GM18499 (cell line): ENCODE results near the gene AFDN.

Source experiments
- ATAC-seq: cut with Tn5 transposase; IDR thresholded peaks from one replicate; pipeline ENCODE4 v1.9.1; 2021; ENCODE audit warnings: moderate number of reproducible peaks; ENCODE audit not compliant: insufficient read depth, unreplicated experiment

AFDN gene

DNA sequence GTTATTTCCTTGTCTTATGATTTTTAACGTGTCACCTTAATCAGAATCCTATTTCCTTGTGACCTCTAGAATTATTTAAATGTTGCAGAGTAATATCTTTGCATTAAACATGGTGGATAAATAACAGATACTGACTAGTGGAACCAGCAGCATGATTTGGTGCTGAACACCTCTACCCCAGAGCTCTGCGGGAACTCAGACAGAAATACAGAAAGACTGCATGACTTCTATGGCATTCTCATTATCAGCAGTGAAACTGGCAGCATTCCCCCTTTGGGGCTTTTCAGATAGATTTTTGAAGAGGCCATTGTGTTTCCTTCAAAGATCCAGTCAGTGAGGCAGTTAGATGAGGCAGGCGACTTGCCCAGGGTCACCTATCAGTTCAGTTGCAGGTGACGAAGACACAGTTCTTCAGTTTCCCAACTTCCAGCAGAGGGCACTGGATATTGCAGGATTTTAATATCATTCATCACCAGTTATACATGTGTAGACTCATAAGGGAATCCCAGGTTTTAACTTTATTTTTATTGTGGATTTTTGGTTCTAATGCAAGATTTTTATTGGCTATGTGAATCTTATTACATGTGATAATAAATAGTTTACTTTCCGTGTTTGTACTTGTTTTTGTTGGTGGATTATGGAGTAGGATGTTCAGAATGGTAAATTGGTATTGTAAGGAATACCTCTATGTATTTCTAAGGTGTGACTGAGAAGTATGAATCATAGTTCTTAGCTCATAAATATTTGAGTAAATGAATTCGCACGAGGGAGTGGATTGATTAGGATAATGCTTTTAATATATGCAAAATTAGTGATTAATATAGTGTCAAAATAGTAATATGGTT is 81.3 kb downstream of the AFDN start:
- no peak for ATAC-seq

DNA sequence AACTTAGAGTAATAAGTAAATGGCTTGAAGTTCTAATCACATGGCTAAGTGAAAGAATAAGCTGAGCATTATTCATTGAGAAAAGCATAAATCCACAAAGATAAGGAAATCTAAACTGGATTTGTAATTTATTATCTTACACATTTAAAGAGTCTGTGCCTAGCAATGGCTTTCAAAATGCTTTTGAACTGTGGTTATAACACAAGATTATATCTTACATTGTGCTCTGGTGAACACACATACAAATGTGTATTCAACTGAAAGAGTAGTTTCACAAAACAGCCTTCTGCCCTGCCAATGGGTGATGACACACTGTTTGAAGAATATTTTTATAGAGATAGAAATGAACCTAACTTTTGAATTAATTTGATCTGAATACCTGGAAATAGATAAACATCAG is 83.3 kb downstream of the AFDN start:
- ATAC-seq = no peak

DNA sequence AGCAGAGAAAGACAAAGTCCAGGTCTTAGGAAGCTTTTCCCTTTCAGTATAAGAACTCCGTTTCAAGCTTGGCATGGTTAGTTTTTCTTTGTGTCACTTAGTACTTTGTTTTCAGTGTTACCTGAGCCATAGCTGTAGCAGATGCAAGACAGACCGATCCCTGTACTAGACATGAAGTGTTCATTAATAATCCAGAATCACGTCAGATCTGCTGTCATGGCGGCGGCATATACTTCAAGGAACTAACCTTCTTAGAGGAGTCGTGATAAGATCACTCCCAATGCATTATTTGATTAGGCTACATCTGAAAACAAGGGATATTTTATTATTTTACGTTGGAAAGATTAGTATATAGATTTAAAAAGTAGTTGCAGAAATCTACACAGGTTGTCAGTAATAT is 83.9 kb downstream of the AFDN start:
- ATAC-seq = no peak

- ATAC-seq = no peak
These were observed 85.8 kb downstream of the AFDN start for GRCh38 chr6:167912494-167912893.

GRCh38 chr6:167913699-167914098 is 87.0 kb downstream of the AFDN start:
- ATAC-seq = no peak

GRCh38 chr6:167915139-167915538 is 88.4 kb downstream of the AFDN start:
- ATAC-seq = no peak

GRCh38 chr6:167917551-167918154 is 90.9 kb downstream of the AFDN start:
- no peak for ATAC-seq

- no peak for ATAC-seq
These were observed 92.0 kb downstream of the AFDN start for GRCh38 chr6:167918548-167919278.

DNA sequence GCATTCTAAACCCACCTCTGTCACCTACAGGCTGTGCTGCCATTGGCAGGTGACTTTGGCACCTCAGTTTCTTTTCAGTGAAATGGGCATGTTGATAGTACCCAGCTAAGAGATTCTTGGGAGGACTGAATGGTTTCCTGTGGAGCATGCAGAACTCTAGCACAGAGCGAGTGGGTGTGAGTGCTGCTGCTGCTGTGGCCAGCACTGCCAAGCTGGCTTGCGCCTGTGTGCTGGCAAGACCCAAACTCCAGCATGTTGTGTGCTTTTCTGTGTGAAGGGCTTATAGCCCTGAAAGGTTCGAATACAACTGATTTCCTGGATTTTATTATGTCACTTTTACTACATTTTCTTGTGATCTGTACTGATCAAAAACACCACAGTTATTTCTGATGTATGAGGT is 92.6 kb downstream of the AFDN start:
- ATAC-seq = no peak

- no peak for ATAC-seq
These were observed 93.5 kb downstream of the AFDN start for GRCh38 chr6:167920165-167920564.

DNA sequence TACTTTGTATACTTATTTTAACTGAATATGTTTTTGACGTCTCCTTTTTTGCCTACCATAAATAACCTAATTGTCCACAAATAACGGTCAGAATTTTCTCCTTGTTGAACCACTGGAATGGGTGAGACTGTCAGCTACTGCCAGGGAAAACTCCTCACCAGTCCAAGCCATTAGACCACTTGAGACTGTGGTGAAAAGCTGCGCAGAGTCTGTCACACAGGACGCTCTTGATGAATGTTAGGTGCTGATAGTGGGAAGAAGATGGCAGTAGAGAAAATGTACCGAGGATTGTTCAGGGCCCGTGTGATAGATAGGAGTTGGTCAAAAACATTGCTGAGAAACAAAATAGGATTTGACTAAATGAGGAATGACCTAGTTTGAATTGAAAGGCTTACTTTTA is 95.1 kb downstream of the AFDN start:
- ATAC-seq = no peak

- ATAC-seq = no peak
These were observed 98.3 kb downstream of the AFDN start for GRCh38 chr6:167925026-167925425.

DNA sequence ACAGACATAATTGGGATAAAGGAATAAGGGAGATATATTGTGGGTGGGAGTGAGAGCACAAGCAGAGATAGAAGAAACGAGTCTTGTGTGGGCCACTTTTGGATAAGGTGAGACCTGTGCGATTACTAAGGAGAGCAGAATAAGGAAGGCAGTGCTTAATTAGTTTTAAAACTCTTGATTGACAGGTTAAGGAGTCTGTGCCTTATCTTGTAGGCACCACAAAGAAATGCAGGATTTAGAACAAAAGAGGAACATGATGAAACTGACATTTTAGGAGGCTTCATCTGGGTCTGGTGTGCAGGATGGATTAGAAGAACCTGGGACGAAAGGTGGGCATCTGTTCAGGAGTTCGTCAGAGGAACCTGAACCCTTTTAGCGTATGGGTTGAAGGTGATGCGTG is 100.5 kb downstream of the AFDN start:
- ATAC-seq = no peak

- no peak for ATAC-seq
These were observed 101.4 kb downstream of the AFDN start for GRCh38 chr6:167928111-167928510.

- no peak for ATAC-seq
These were observed 103.6 kb downstream of the AFDN start for GRCh38 chr6:167930295-167930694.

GRCh38 chr6:167932468-167933276 is 106.0 kb downstream of the AFDN start:
- no peak for ATAC-seq

DNA sequence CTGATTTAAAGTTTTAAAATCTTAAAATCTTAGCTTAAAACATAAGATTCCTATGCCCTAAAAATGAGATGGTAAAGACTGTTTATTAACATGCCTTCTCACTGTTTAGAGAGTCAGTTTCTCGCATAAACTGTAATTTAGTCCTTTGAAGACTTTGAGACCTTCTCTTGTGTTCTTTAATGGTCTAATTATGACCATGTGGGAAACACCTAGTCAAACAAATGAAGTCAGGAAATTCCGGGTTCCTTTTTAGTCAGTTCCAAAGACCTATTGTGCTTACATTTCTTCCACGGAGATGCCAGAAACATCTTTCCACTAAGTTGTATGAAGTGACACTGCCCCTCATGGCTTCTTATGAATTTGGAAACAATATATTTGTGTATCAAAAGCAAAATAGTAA is 106.6 kb downstream of the AFDN start:
- ATAC-seq = no peak

DNA sequence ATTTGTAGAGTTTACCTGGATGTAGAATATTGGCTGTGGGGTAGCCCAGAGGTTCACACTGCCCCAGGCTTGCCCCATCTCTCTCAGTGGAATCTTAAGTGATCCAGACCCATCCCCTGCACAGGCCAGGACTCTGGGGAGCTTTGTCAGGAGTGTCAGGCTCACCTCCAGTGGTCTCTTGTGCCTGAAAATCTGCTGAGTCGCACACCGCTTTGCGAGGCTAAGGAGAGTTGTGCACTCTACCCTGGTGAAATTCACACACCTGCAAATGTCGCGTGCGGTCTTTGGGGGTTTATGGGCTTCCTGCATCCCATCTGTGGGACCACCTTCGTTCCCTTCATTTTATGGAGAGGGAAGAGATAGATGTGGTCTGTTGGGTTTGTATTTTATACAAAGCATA is 107.1 kb downstream of the AFDN start:
- ATAC-seq = no peak

DNA sequence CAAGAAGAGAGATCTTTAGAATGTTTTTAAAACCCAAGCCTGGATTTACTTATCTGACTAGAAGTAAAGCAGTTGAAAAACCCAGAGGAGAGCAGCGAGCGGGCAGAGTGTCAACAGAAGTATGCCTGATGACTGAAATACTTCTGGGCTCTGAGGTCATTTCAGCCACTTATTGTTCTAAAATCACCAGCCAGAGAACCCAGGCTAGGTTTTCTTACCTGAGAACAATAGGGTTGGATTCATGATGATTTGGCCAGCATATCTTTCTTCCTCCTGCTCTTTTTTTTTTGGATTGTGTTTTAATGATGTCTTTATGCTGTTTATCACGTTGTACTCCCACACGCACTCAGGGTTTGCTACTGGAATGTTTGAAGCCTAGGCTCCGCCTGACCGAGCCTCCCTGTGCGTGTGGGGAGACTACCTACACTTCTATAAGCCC is 107.7 kb downstream of the AFDN start:
- no peak for ATAC-seq

DNA sequence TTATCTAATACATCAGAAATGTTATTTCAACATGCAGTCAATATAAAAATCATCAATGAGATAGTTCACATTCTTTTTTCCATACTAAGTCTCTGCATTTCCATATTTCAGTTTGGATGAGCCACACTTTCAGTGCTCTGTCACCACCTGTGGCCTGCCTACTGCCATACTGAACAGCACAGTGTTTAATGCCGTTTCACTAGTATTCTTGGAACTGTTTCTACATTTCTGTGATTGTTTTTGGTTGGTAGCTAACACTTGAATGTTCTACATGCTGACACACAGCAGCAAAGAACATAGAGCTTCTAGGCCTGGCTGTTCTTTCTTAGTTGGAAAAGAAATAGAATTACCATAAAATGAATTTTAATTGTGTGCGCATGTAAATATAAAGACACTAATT is 109.3 kb downstream of the AFDN start:
- ATAC-seq = no peak
